ENCODE data around the gene PCSK4.

The PCSK4 gene

DNA sequence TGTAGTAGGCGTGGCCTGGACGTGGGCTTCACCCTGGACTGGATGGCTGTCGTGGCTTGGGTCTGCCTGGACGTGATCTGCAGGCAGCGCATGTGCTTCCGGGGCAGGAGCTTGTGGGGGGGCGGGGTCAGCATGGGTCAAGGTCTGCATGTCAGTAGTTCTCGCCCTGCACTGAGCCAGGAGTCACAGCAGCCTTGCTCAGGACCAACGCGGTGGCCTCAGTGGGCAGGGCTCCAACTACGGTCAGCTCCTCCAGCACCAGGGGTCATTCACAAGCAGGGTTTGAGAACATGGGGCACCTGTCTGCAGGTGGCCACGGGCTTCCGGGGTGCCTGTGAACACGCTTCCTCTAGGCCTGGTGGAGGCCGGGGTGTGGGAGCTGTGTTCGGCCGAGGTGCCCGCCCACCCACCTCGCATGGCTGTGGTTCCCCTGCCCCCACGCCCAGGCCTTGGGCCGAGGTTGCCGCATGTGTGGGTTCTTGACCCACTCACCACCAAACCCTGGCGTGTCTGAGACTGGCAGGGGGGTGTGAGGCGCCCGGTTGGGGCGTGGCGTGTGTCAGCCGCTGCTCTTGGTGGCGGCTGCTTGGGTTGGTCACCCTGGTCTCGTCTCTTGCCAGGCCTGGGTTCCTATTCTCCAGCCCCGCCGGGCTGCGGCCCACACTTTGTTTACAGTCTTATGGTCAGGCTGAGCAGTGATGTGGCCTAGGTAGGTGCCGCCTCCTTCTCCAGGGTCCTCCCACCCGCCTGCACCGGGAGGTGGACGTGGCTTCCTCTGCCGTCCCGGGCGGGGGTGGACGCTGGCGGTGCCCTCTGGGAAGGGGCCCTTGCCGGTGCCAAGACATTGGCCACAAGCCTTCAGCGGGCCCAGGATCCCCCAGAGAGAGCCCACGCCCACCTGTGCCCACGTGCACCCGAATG, 56.8 kb downstream of the PCSK4 start:
- ChIA-PET POLR2A (no interaction called here), CTCF (no interaction called here)
- TF ChIP-seq, protein P1, sequence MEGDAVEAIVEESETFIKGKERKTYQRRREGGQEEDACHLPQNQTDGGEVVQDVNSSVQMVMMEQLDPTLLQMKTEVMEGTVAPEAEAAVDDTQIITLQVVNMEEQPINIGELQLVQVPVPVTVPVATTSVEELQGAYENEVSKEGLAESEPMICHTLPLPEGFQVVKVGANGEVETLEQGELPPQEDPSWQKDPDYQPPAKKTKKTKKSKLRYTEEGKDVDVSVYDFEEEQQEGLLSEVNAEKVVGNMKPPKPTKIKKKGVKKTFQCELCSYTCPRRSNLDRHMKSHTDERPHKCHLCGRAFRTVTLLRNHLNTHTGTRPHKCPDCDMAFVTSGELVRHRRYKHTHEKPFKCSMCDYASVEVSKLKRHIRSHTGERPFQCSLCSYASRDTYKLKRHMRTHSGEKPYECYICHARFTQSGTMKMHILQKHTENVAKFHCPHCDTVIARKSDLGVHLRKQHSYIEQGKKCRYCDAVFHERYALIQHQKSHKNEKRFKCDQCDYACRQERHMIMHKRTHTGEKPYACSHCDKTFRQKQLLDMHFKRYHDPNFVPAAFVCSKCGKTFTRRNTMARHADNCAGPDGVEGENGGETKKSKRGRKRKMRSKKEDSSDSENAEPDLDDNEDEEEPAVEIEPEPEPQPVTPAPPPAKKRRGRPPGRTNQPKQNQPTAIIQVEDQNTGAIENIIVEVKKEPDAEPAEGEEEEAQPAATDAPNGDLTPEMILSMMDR (IDR thresholded peaks at IDR 0.05; ENCODE audit: control extremely low read depth, extremely low read depth, low read depth, missing control alignments): no peak
- DNase-seq (ENCODE audit: extremely low spot score): no peak

DNA sequence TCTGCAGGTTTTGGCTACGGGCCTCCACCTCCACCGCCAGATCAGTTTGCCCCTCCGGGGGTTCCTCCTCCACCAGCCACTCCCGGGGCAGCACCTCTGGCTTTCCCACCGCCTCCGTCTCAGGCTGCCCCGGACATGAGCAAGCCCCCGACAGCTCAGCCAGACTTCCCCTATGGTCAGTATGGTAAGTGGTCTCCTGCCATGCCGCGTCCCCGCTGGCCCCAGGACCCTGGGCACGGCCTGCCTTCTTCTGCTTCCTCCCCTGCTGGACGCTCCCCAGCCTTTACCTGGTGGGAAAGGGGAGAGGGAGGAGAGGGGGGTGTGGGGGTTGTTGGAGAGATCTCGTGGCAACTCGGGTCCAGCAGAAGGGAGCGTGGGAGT, 57.7 kb downstream of the PCSK4 start:
- TF ChIP-seq, protein P1 (IDR thresholded peaks at IDR 0.05; ENCODE audit: control extremely low read depth, extremely low read depth, low read depth, missing control alignments): no peak
- ChIA-PET POLR2A (no interaction called here), CTCF (no interaction called here)
- DNase-seq (ENCODE audit: extremely low spot score): no peak

DNA sequence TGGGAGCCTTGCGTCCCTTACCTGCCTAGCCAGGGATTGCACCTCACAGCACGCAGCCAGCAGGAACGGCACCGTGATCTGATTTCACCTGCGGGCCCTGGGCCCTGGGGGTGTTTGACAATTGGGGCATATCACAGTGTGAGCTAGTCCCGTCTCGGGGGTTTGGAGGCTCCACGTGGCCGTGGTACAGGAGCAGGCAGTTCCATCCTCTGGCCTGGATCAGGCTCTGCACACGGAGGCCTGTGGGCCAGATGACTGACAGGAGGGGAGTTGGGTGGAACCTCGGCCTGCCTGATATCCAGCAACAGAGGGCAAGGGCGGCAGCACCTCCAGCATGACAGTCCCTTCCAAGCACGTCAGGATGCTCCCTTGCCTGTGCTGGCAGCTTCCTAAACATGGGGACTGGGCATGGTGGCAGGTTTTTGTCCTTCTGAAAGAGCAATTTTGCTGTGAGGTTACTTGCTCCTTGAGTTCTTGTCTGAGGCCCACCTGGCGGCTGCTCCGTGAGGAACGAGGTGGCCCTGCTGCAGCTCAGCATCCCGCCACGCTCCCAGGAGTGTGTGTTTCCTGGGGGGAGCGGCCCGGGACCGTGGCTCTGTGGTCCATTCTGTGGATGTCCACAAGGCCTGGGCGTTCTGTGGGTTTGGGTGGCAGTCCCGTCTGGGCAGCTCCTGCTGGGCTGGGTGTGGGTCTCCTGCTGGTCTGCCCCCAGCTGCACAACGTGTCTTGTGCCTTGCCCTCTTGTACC, 58.2 kb downstream of the PCSK4 start:
- POLR2A ChIA-PET: interaction anchor here (0.6 kb wide), 1 partner anchor 228 kb away, joined by 4 read pairs; no protein-coding TSS in a partner anchor

More for the DNA sequence above, 58.2 kb downstream of the PCSK4 start:
- TF ChIP-seq, protein P1 (IDR thresholded peaks at IDR 0.05; ENCODE audit: control extremely low read depth, extremely low read depth, low read depth, missing control alignments): no peak
- DNase-seq (ENCODE audit: extremely low spot score): no peak
- CTCF ChIA-PET: interaction anchor here (1.7 kb wide), 1 partner anchor 13 kb away, joined by 5 read pairs; no protein-coding TSS in a partner anchor
